HPDE6-E6E7 (cell line): ENCODE measurements around the gene RASA3.
"Not testable (repeated sequence)": the region's sequence is repeated elsewhere in the genome, so short reads cannot be mapped to it uniquely, and the experiment has no call there.

Experiments
- DNase-seq: peaks from one replicate; pipeline ENCODE4 v3.0.0; 2011; ENCODE audit warnings: missing footprints; ENCODE audit errors: extremely low spot score

Gene RASA3

DNA sequence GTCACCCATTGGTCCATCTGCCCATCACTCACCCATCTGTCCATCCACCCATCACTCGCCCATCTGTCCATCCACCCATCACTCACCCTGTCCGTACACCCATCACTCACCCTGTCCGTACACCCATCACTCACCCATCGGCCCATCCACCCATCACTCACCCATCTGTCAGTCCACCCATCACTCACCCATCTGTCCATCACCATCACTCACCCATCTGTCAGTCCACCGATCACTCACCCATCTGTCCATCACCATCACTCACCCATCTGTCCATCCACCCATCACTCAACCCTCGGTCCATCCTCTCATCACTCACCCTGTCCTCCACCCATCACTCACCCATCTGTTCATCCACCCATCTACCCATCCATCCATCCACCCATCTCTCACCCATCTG is 143.6 kb downstream of the RASA3 start:
- not testable (repeated sequence) for DNase-seq

GRCh38 chr13:113982296-113982661 is 150.1 kb downstream of the RASA3 start:
- no peak for DNase-seq

GRCh38 chr13:113981611-113982295 is 150.7 kb downstream of the RASA3 start:
- no peak for DNase-seq

DNA sequence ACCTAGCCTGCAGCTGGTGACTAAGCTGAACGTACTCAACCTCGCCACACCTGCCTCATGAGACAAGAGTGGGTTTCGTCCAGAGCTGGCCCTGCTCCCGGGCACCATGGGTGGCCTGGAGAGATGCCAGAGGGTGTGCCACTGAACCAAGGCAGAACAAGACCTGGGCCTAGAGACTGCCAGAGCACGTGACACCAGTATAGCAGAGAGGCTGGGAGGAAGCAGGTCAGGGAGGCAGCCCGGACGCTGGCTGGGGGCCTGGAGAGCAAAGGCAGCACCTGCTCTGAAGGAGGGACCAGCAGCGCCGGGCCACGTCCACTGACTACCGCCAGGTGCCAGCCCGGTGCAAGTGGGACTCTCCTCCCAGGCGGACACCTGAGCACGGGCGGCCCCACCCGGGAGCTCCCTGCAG is 151.2 kb downstream of the RASA3 start:
- DNase-seq = peak; percentile 52

- DNase-seq = no peak
Observed at GRCh38 chr13:113980489-113981064, 151.8 kb downstream of the RASA3 start.

GRCh38 chr13:113979791-113980471 is 152.5 kb downstream of the RASA3 start:
- no peak for DNase-seq

GRCh38 chr13:113978741-113979481 is 153.5 kb downstream of the RASA3 start:
- DNase-seq = no peak

DNA sequence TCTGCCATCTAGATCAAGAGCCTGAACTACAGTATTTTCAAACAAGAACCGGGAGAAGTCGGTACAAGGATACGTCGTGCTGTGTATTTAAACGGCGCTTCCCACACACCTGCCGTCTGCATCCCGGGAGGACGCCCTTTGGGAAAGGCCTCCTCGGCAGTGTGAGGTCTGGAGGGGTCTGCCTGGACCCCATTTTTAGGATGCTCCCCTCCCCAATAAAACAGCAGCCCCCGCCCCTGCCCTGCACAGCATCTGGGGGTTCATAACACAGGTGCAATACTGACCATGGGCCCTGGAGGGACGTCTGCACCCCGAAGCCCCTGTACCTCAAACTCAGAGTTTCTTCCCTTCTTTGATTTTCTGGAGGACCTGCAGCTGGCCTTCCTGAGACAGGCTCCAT is 154.4 kb downstream of the RASA3 start:
- DNase-seq = no peak

- peak; percentile 28 for DNase-seq
Observed at GRCh38 chr13:113976711-113977684, 155.4 kb downstream of the RASA3 start.

- DNase-seq = no peak
Observed at GRCh38 chr13:113975416-113975815, 157.0 kb downstream of the RASA3 start.

GRCh38 chr13:113974304-113975281 is 157.8 kb downstream of the RASA3 start:
- no peak for DNase-seq

DNA sequence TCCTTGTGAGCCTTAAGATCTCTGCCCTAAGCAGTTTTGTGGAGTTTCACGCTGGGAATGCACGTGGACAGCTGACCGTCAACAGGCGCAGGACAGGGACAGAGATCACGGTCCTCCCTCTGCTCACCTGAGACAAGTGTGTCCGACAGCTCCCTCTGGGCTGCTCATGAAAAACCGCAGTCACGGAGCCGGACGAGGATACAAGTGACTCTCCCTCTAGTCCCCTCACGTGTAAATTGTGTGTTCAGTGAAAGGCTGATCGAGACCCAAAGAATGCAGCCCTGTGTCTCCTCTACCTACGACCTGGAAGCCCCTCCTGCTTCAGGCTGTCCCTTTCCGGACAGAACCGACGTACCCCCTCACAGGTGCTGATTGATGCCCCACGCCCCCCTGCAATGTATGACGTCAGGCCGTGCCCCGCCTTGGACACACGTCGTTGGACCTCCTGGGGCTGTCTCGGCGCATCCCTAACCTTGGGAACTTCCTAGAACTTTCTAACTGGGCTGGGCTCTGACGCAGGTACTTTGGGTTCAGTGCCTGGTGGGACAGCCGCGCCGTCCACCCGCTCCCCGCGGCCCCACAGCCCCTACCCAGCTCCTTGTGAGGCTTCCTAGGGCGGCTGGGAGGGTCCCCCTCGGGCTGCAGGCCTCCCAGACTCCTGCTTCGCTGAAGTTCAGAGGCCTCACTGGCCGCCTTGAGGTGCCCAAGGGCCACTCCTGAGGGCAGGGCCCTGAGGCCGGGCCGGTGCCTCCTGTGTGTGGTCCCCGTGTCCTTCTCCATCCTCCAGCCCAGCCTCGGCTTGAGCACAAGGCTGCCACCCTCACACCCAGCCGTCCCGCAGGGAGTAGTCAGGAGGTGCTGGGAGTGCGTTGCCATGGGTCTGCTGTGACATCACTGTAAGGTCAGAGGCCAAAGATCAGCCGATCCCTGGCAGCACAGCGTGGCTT is 158.9 kb downstream of the RASA3 start, which contains the start of gene C13orf46:
Gene C13orf46, minus strand, starts transcription at position 859 of the 947 bp plus-strand sequence. Its CDS starts 79 bp downstream, at position 780.
- DNase-seq = no peak

DNA sequence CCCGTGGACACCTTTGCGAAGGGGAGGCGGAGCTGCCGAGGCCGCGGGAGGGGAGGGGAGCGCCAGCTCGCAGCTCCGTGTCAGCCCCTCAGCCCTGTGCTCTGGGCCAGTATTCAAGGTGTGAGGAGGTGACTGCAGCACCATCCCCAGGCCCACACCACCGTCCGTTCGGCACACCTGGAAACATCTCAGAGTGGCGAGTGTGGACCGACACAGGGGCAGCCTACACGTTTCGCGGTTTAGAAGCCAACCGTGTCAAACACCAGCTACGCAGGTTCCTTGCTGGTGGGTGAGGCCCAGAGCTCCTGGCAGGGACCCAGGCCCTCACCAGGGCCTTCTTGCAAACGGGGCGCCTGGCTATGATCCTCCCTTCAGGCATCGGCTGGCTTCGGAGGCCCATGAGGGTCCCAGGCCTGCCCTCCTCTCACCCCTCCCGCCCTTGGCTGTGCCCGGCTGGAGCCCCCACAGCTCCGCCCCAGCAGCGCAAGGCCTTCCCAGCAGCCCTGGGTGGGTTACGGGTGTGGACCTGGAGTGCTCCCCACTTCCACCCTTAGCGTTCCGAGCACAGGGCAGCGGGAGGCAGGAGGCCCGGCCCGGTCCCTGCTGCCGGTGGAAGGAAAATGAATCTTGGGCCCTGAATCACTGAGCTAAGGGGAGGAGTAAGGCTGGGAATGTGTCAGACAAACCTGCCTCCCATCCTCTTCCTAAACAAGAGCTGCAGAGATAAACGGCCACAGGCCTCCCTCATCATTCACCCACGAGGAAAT is 159.8 kb downstream of the RASA3 start:
- no peak for DNase-seq

- no peak for DNase-seq
Observed at GRCh38 chr13:113971471-113972231, 160.8 kb downstream of the RASA3 start.

- DNase-seq = peak; percentile 58
Observed at GRCh38 chr13:113970810-113971470, 161.5 kb downstream of the RASA3 start.

GRCh38 chr13:113969973-113970611 is 162.3 kb downstream of the RASA3 start:
- no peak for DNase-seq
